GM19025 (cell line): Measurements from ENCODE around the gene MPRIP.

Experiments
- ATAC-seq: cut with Tn5 transposase; IDR thresholded peaks from one replicate; pipeline ENCODE4 v1.9.1; 2021; ENCODE audit warnings: mild to moderate bottlenecking, low read depth, moderate library complexity; ENCODE audit not compliant: unreplicated experiment

Gene MPRIP

GRCh38 chr17:17028059-17028877, 14.0 kb upstream of the MPRIP start:
- no peak for ATAC-seq

- ATAC-seq: no peak
Observed at GRCh38 chr17:17028878-17029535, 13.2 kb upstream of the MPRIP start.

GRCh38 chr17:17029938-17030337, 12.3 kb upstream of the MPRIP start:
- ATAC-seq: no peak

GRCh38 chr17:17030515-17031211, 11.6 kb upstream of the MPRIP start:
- ATAC-seq: no peak

- ATAC-seq: no peak
Observed at GRCh38 chr17:17032131-17032692, 10.0 kb upstream of the MPRIP start.

GRCh38 chr17:17033466-17033865, 8.8 kb upstream of the MPRIP start:
- no peak for ATAC-seq

- no peak for ATAC-seq
Observed at GRCh38 chr17:17034026-17034425, 8.2 kb upstream of the MPRIP start.

GRCh38 chr17:17034496-17035075, 7.7 kb upstream of the MPRIP start:
- ATAC-seq: no peak

- no peak for ATAC-seq
Observed at GRCh38 chr17:17035490-17035889, 6.8 kb upstream of the MPRIP start.

- no peak for ATAC-seq
Observed at GRCh38 chr17:17035920-17036523, 6.2 kb upstream of the MPRIP start.

- ATAC-seq: no peak
Observed at GRCh38 chr17:17036524-17036998, 5.7 kb upstream of the MPRIP start.

- ATAC-seq: no peak
Observed at GRCh38 chr17:17039911-17040310, 2.3 kb upstream of the MPRIP start.

GRCh38 chr17:17041018-17041521, 1.2 kb upstream of the MPRIP start:
- ATAC-seq: no peak

- peak; percentile 95 for ATAC-seq
Observed at GRCh38 chr17:17041571-17042383, 480 bp upstream of the MPRIP start.

- ATAC-seq: no peak
Observed at GRCh38 chr17:17042851-17043460, 699 bp downstream of the MPRIP start.

- no peak for ATAC-seq
Observed at GRCh38 chr17:17043461-17044271, 1.4 kb downstream of the MPRIP start.

GRCh38 chr17:17044846-17045561, 2.7 kb downstream of the MPRIP start:
- ATAC-seq: no peak
